PFSK-1 (cell line): ENCODE results near the gene GLRA1.

Source experiments
- POLR2AphosphoS5 ChIP-seq: IDR thresholded peaks from 2 replicates; pipeline ENCODE4 v1.6.1; 2012; ENCODE audit warnings: low read depth, mild to moderate bottlenecking, control low read depth, low read length, moderate library complexity
- TF ChIP-seq, protein P1 (sequence below), 2 experiments: IDR thresholded peaks; 2 replicates each; pipeline versions ENCODE4 v1.6.1 to v1.8.0; 2011 to 2012; ENCODE audit warnings: low read depth in 2 of 2, low read length in 2 of 2, control low read depth in 1 of 2, inconsistent platforms in 1 of 2, mild to moderate bottlenecking in 1 of 2, moderate library complexity in 1 of 2; ENCODE audit not compliant: insufficient read depth in 1 of 2

DNA sequence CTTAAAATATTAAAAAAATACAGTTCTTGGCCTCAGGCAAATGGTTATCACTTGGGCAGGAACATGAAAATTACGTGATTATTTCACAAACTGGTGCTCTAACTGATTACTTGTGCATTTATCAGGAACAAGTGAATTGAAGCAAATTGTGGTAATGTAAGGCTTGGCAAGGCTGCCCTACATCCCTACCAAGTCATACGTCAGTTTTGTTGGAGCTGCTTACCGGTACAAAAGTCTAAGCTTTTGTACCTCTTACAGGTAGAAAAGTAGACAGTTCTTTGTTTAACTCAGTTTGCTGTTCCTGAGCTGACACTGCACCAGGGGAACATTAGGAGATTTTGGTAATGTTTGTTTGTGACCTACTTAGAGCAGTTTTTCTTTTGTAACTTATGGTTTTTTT lies 150.7 kb downstream of the GLRA1 start:
- TF ChIP-seq, protein P1, sequence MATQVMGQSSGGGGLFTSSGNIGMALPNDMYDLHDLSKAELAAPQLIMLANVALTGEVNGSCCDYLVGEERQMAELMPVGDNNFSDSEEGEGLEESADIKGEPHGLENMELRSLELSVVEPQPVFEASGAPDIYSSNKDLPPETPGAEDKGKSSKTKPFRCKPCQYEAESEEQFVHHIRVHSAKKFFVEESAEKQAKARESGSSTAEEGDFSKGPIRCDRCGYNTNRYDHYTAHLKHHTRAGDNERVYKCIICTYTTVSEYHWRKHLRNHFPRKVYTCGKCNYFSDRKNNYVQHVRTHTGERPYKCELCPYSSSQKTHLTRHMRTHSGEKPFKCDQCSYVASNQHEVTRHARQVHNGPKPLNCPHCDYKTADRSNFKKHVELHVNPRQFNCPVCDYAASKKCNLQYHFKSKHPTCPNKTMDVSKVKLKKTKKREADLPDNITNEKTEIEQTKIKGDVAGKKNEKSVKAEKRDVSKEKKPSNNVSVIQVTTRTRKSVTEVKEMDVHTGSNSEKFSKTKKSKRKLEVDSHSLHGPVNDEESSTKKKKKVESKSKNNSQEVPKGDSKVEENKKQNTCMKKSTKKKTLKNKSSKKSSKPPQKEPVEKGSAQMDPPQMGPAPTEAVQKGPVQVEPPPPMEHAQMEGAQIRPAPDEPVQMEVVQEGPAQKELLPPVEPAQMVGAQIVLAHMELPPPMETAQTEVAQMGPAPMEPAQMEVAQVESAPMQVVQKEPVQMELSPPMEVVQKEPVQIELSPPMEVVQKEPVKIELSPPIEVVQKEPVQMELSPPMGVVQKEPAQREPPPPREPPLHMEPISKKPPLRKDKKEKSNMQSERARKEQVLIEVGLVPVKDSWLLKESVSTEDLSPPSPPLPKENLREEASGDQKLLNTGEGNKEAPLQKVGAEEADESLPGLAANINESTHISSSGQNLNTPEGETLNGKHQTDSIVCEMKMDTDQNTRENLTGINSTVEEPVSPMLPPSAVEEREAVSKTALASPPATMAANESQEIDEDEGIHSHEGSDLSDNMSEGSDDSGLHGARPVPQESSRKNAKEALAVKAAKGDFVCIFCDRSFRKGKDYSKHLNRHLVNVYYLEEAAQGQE (IDR thresholded peaks at IDR 0.05; ENCODE audit: insufficient read depth in 1 of 2, low read depth in 2 of 2, low read length in 2 of 2): no peak
- TF ChIP-seq POLR2AphosphoS5: no peak
